Neural crest cell (in vitro differentiated cells): Measurements from ENCODE around the gene FZR1. TPM values are rescaled to one million over a fixed set of nuclear protein-coding genes. Genes with fewer than 3 reads are reported as not detected.
"Not testable (repeated sequence)": the region's sequence is repeated elsewhere in the genome, so short reads cannot be mapped to it uniquely, and the experiment has no call there.

Experiments
- DNase-seq: peaks from one replicate; pipeline ENCODE4 v3.0.0; 2021; ENCODE audit warnings: low read depth, mixed read lengths, low spot score
- H3K27ac Mint-ChIP-seq: one replicate; pipeline ENCODE4 v1.8.0; 2021; ENCODE audit warnings: mild to moderate bottlenecking, mixed read lengths; ENCODE audit not compliant: unreplicated experiment
- H3K27me3 Mint-ChIP-seq: 2 replicates; pipeline ENCODE4 v1.8.0; 2021; ENCODE audit warnings: low read depth, mild to moderate bottlenecking, mixed read lengths
- H3K36me3 Mint-ChIP-seq: 2 replicates; pipeline ENCODE4 v1.8.0; 2021; ENCODE audit warnings: low read depth, mild to moderate bottlenecking, mixed read lengths
- H3K4me1 Mint-ChIP-seq: 2 replicates; pipeline ENCODE4 v1.8.0; 2021; ENCODE audit warnings: mixed read lengths
- H3K4me3 Mint-ChIP-seq: one replicate; pipeline ENCODE4 v1.8.0; 2021; ENCODE audit warnings: mild to moderate bottlenecking, mixed read lengths
- H3K9me3 Mint-ChIP-seq: 2 replicates; pipeline ENCODE4 v1.8.0; 2021; ENCODE audit warnings: mixed read lengths
- CTCF ChIP-seq: fragments of 200-600 bp; sonication (generic); conservative IDR thresholded peaks from 2 replicates; pipeline ENCODE4 v1.5.0; 2021; ENCODE audit warnings: antibody characterized with exemption, mild to moderate bottlenecking
- total RNA-seq: library from RNA; stranded (reverse); gene quantifications from 2 replicates; pipeline ENCODE4 v1.2.1, GENCODE V29; 2021

The FZR1 gene
- total RNA-seq, 1 donor from 2014 or later, result 67.8 TPM

DNA sequence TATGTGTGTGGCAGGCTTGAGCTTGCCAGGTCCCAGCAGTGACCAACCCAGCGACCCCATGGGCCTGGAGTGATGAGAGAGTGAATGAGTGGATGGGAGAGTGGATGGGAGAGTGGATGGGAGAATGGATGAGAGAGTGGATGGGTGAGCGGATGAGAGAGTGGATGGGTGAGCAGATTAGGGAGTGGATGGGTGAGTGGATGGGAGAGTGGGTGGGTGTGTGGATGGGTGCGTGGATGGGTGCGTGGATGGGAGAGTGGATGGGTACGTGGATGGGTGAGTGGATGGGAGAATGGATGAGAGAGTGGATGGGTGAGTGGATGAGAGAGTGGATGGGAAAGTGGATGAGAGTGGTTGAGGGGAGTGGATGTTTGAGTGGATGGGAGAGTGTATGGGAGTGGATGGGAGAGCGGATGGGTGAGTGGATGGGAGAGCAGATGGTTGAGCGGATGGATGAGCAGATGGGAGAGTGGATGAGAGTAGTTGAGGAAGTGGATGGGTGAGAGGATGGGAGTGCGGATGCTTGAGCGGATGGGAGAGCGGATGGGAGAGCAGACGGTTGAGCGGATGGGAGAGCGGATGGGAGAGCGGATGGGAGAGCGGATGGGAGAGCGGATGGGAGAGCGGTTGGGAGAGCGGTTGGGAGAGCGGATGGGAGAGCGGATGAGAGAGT, 22.6 kb downstream of the FZR1 start:
- Mint-ChIP-seq H3K4me1 (no peaks in the 10 kb centered on the region), H3K36me3 (peaks cover 3% of the 10 kb centered on the region), H3K27me3 (no peaks in the 10 kb centered on the region), H3K27ac (no peak overlapping the region), H3K9me3 (no peaks in the 10 kb centered on the region), H3K4me3 (no peak overlapping the region)
- no peak for DNase-seq
- no peak for TF ChIP-seq CTCF

DNA sequence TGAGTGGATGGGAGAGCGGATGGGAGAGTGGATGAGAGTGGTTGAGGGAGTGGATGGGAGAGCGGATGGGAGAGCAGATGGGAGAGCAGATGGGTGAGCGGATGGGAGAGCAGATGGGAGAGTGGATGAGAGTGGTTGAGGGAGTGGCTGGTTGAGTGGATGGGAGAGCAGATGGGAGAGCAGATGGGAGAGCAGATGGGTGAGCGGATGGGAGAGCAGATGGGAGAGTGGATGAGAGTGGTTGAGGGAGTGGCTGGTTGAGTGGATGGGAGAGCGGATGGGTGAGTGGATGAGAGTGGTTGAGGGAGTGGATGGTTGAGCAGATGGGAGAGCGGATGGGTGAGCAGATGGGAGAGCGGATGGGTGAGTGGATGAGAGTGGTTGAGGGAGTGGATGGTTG, 23.2 kb downstream of the FZR1 start:
- not testable (repeated sequence) for H3K27me3 Mint-ChIP-seq, H3K4me3 Mint-ChIP-seq, H3K36me3 Mint-ChIP-seq, H3K9me3 Mint-ChIP-seq, H3K4me1 Mint-ChIP-seq, DNase-seq, H3K27ac Mint-ChIP-seq

DNA sequence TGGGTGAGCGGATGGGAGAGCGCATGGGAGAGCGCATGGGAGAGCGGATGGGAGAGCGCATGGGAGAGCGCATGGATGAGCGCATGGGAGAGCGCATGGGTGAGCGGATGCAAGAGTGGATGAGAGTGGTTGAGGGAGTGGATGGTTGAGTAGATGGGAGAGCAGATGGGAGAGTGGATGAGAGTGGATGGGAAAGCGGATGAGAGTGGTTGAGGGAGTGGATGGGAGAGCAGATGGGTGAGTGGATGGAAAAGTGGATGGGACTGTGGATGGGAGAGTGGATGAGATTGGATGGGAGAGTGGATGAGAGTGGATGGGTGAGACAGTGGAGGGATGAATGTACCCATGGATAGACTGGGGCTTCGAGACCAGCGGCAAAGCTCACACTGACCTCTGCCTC, 24.3 kb downstream of the FZR1 start:
- no peaks in the 10 kb centered on the region for H3K4me1 Mint-ChIP-seq
- H3K36me3 Mint-ChIP-seq, result peaks cover 3% of the 10 kb centered on the region
- TF ChIP-seq CTCF, result no peak
- H3K4me3 Mint-ChIP-seq, result no peak overlapping the region
- no peaks in the 10 kb centered on the region for H3K27me3 Mint-ChIP-seq
- H3K9me3 Mint-ChIP-seq, result no peaks in the 10 kb centered on the region
- no peak for DNase-seq
- no peak overlapping the region for H3K27ac Mint-ChIP-seq

DNA sequence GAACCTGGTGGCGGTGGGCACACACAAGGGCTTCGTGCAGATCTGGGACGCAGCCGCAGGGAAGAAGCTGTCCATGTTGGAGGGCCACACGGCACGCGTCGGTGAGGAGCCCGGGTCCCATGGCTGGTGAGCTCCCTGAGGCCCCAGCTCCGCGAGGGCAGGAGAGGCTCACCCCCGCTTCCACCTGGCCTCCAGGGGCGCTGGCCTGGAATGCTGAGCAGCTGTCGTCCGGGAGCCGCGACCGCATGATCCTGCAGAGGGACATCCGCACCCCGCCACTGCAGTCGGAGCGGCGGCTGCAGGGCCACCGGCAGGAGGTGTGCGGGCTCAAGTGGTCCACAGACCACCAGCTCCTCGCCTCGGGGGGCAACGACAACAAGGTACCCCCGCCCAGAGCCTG, 25.6 kb downstream of the FZR1 start:
- DNase-seq, result no peak
- TF ChIP-seq CTCF, result no peak
- no peaks in the 10 kb centered on the region for H3K9me3 Mint-ChIP-seq
- no peak overlapping the region for H3K4me3 Mint-ChIP-seq
- H3K36me3 Mint-ChIP-seq, result peaks cover 3% of the 10 kb centered on the region
- H3K27me3 Mint-ChIP-seq, result no peaks in the 10 kb centered on the region
- no peaks in the 10 kb centered on the region for H3K4me1 Mint-ChIP-seq
- H3K27ac Mint-ChIP-seq, result no peak overlapping the region

- TF ChIP-seq CTCF, result no peak
- DNase-seq, result no peak
- Mint-ChIP-seq H3K9me3 (no peaks in the 10 kb centered on the region), H3K4me1 (no peaks in the 10 kb centered on the region), H3K4me3 (no peak overlapping the region), H3K27me3 (no peaks in the 10 kb centered on the region), H3K27ac (no peak overlapping the region), H3K36me3 (peaks cover 3% of the 10 kb centered on the region)
Measured at GRCh38 chr19:3532154-3532786, 26.2 kb downstream of the FZR1 start.

GRCh38 chr19:3533033-3533432, 26.9 kb downstream of the FZR1 start:
- no peaks in the 10 kb centered on the region for H3K4me1 Mint-ChIP-seq
- no peak for DNase-seq
- H3K27ac Mint-ChIP-seq, result no peak overlapping the region
- H3K27me3 Mint-ChIP-seq, result no peaks in the 10 kb centered on the region
- no peak for TF ChIP-seq CTCF
- H3K4me3 Mint-ChIP-seq, result no peak overlapping the region
- H3K9me3 Mint-ChIP-seq, result no peaks in the 10 kb centered on the region
- H3K36me3 Mint-ChIP-seq, result peaks cover 3% of the 10 kb centered on the region
